ENCODE data around the gene WWTR1. TPM values are rescaled to one million over a fixed set of nuclear protein-coding genes. Genes with fewer than 3 reads are reported as not detected.

WWTR1 gene
- total RNA-seq, 4 donors from 2014 or later, result 103 to 148 (median 116) TPM

- no peaks in the 10 kb centered on the region for H3K36me3 ChIP-seq
- TF ChIP-seq POLR2A (IDR thresholded peaks at IDR 0.05), result no peak
- no peak for TF ChIP-seq CTCF (IDR thresholded peaks at IDR 0.05)
- peaks cover 9 to 24% of the 10 kb centered on the region in 2 donors for H3K4me1 ChIP-seq
- H3K4me3 ChIP-seq, result no peak overlapping the region
- DNase-seq, result peak in 1 of 2 donors; percentile 40
- H3K9me3 ChIP-seq, result no peaks in the 10 kb centered on the region
- no peaks in the 10 kb centered on the region for H3K27me3 ChIP-seq
- intact Hi-C loops (cut with DNase I; ENCODE audit: low total_unique reads), result no loop called here
- peak overlapping the region; percentile 43 to 53 for H3K27ac ChIP-seq
Measured at GRCh38 chr3:149473357-149474249, 184.2 kb downstream of the WWTR1 start.

GRCh38 chr3:149472030-149472797 lies 185.6 kb downstream of the WWTR1 start:
- peaks cover 9 to 27% of the 10 kb centered on the region in 2 donors for H3K4me1 ChIP-seq
- peak overlapping the region; percentile 43 to 53 for H3K27ac ChIP-seq
- TF ChIP-seq POLR2A (IDR thresholded peaks at IDR 0.05) (no peak), CTCF (IDR thresholded peaks at IDR 0.05) (no peak)
- no peaks in the 10 kb centered on the region for H3K27me3 ChIP-seq
- no peak for DNase-seq
- H3K36me3 ChIP-seq, result no peaks in the 10 kb centered on the region
- intact Hi-C loops (cut with DNase I; ENCODE audit: low total_unique reads), result no loop called here
- no peak overlapping the region for H3K4me3 ChIP-seq
- no peaks in the 10 kb centered on the region for H3K9me3 ChIP-seq

GRCh38 chr3:149470381-149470780 lies 187.4 kb downstream of the WWTR1 start:
- TF ChIP-seq POLR2A (IDR thresholded peaks at IDR 0.05) (no peak), CTCF (IDR thresholded peaks at IDR 0.05) (no peak)
- no peak for DNase-seq
- H3K36me3 ChIP-seq, result no peaks in the 10 kb centered on the region
- no peak overlapping the region for H3K4me3 ChIP-seq
- intact Hi-C loops (cut with DNase I; ENCODE audit: low total_unique reads), result no loop called here
- no peak overlapping the region for H3K27ac ChIP-seq
- H3K4me1 ChIP-seq, result peaks cover 9 to 39% of the 10 kb centered on the region in 2 donors
- no peaks in the 10 kb centered on the region for H3K9me3 ChIP-seq
- no peaks in the 10 kb centered on the region for H3K27me3 ChIP-seq

GRCh38 chr3:149468504-149469212 lies 189.2 kb downstream of the WWTR1 start:
- no peak for DNase-seq
- TF ChIP-seq POLR2A (IDR thresholded peaks at IDR 0.05), result no peak
- no peak for TF ChIP-seq CTCF (IDR thresholded peaks at IDR 0.05)
- no peaks in the 10 kb centered on the region for H3K9me3 ChIP-seq
- no peak overlapping the region for H3K4me3 ChIP-seq
- H3K36me3 ChIP-seq, result no peaks in the 10 kb centered on the region
- H3K4me1 ChIP-seq, result peaks cover 9 to 34% of the 10 kb centered on the region in 2 donors
- peak overlapping the region in 1 of 2 donors; percentile 35 for H3K27ac ChIP-seq
- intact Hi-C loops (cut with DNase I; ENCODE audit: low total_unique reads), result no loop called here
- no peaks in the 10 kb centered on the region for H3K27me3 ChIP-seq

Small RNA genes within 50 kb of the gene (small RNA-seq; reads per million reads assigned to genes)
- gene RNU6-1098P, result not detected

Other genes with a start within 250 kb of the WWTR1 start
- gene TM4SF4, start 183.3 kb downstream of the WWTR1 start, total RNA-seq, result 1 to 10 TPM in 1 of 4 donors, not detected in 3; 5.6 TPM
- 10 to 100 TPM; 15.6 to 71.8 (median 32.7) TPM for gene COMMD2, start 94.5 kb upstream of the WWTR1 start, total RNA-seq
- 1 to 10 TPM in 1 of 4 donors, under 1 TPM in 1, not detected in 2; 0.51 to 1.0 TPM for gene ANKUB1, start 134.5 kb upstream of the WWTR1 start, total RNA-seq
- 100 to 1,000 TPM; 108 to 131 (median 113) TPM for gene RNF13, start 155.2 kb upstream of the WWTR1 start, total RNA-seq

All from uterus (tissue), 4 donors.